ENCODE data around the gene GLCCI1.
A peak's percentile ranks its signal among the peaks of the same experiment; 100 is the strongest.

Gene GLCCI1

GRCh38 chr7:7962851-7963250 lies 5.7 kb upstream of the GLCCI1 start:
- DNase-seq (ENCODE audit: low read depth in 2 of 3, low spot score in 1 of 3) = no peak

- no peak for DNase-seq (ENCODE audit: low read depth in 2 of 3, low spot score in 1 of 3)
These were observed 4.3 kb upstream of the GLCCI1 start for GRCh38 chr7:7964250-7964649.

- no peak for DNase-seq (ENCODE audit: low read depth in 2 of 3, low spot score in 1 of 3)
These were observed 3.9 kb upstream of the GLCCI1 start for GRCh38 chr7:7964691-7965090.

GRCh38 chr7:7965301-7965700 lies 3.3 kb upstream of the GLCCI1 start:
- no peak for DNase-seq (ENCODE audit: low read depth in 2 of 3, low spot score in 1 of 3)

- no peak for DNase-seq (ENCODE audit: low read depth in 2 of 3, low spot score in 1 of 3)
These were observed 2.4 kb upstream of the GLCCI1 start for GRCh38 chr7:7966141-7966734.

- DNase-seq (ENCODE audit: low read depth in 2 of 3, low spot score in 1 of 3) = no peak
These were observed 581 bp upstream of the GLCCI1 start for GRCh38 chr7:7967886-7968543.

GRCh38 chr7:7969306-7970236 lies 975 bp downstream of the GLCCI1 start:
- DNase-seq (ENCODE audit: low read depth in 2 of 3, low spot score in 1 of 3) = peak in 2 of 3 donors; percentile 10 to 28

GRCh38 chr7:7970237-7970530 lies 1.6 kb downstream of the GLCCI1 start:
- no peak for DNase-seq (ENCODE audit: low read depth in 2 of 3, low spot score in 1 of 3)

GRCh38 chr7:7970531-7971307 lies 2.1 kb downstream of the GLCCI1 start:
- no peak for DNase-seq (ENCODE audit: low read depth in 2 of 3, low spot score in 1 of 3)

- DNase-seq (ENCODE audit: low read depth in 2 of 3, low spot score in 1 of 3) = no peak
These were observed 2.9 kb downstream of the GLCCI1 start for GRCh38 chr7:7971308-7972040.

- DNase-seq (ENCODE audit: low read depth in 2 of 3, low spot score in 1 of 3) = no peak
These were observed 3.5 kb downstream of the GLCCI1 start for GRCh38 chr7:7972128-7972527.

- no peak for DNase-seq (ENCODE audit: low read depth in 2 of 3, low spot score in 1 of 3)
These were observed 4.5 kb downstream of the GLCCI1 start for GRCh38 chr7:7972922-7973594.

- no peak for DNase-seq (ENCODE audit: low read depth in 2 of 3, low spot score in 1 of 3)
These were observed 8.1 kb downstream of the GLCCI1 start for GRCh38 chr7:7976677-7977076.

- DNase-seq (ENCODE audit: low read depth in 2 of 3, low spot score in 1 of 3) = no peak
These were observed 9.2 kb downstream of the GLCCI1 start for GRCh38 chr7:7977774-7978173.

- no peak for DNase-seq (ENCODE audit: low read depth in 2 of 3, low spot score in 1 of 3)
These were observed 10.3 kb downstream of the GLCCI1 start for GRCh38 chr7:7978860-7979259.

GRCh38 chr7:7979558-7979957 lies 11.0 kb downstream of the GLCCI1 start:
- DNase-seq (ENCODE audit: low read depth in 2 of 3, low spot score in 1 of 3) = no peak

GRCh38 chr7:7980134-7980533 lies 11.5 kb downstream of the GLCCI1 start:
- no peak for DNase-seq (ENCODE audit: low read depth in 2 of 3, low spot score in 1 of 3)

- DNase-seq (ENCODE audit: low read depth in 2 of 3, low spot score in 1 of 3) = no peak
These were observed 14.3 kb downstream of the GLCCI1 start for GRCh38 chr7:7982904-7983303.

- no peak for DNase-seq (ENCODE audit: low read depth in 2 of 3, low spot score in 1 of 3)
These were observed 15.8 kb downstream of the GLCCI1 start for GRCh38 chr7:7984424-7984823.

GRCh38 chr7:7988706-7989105 lies 20.1 kb downstream of the GLCCI1 start:
- DNase-seq (ENCODE audit: low read depth in 2 of 3, low spot score in 1 of 3) = no peak

Measured in stimulated activated CD4-positive, alpha-beta T cell treated with anti-CD3 and anti-CD28 coated beads, Interleukin-12 subunit alpha, Interleukin-12 subunit beta, amount 100 ng/mL, for 48 hours (primary cell).